Prostate gland (tissue), 2 donors: ENCODE results near the gene CDK10. TPM values are rescaled to one million over a fixed set of nuclear protein-coding genes. Genes with fewer than 3 reads are reported as not detected.
"Not testable (repeated sequence)": the region's sequence is repeated elsewhere in the genome, so short reads cannot be mapped to it uniquely, and the experiment has no call there.

Source experiments
- DNase-seq: peaks from one replicate; pipeline ENCODE4 v3.0.0-alpha.2; 2019; ENCODE audit warnings: low spot score
- H3K27ac ChIP-seq, 2 donors: fragments of 200-600 bp; sonication (generic); 2 replicates each; pipeline ENCODE4 v1.5.1; 2017 to 2019
- H3K27me3 ChIP-seq: fragments of 200-600 bp; sonication (generic); replicated peaks from 2 replicates; pipeline ENCODE4 v1.5.1; 2019; ENCODE audit not compliant: insufficient read depth
- H3K36me3 ChIP-seq, 2 donors: fragments of 200-600 bp; sonication (generic); 1 replicate in 1 of 2; 2 replicates in 1 of 2; pipeline versions ENCODE4 v1.5.1 to v1.8.1; 2017 to 2019
- H3K4me1 ChIP-seq: fragments of 200-600 bp; sonication (generic); replicated peaks from 2 replicates; pipeline ENCODE4 v1.5.1; 2019
- H3K4me3 ChIP-seq, 2 donors: fragments of 200-600 bp; sonication (generic); 2 replicates each; pipeline ENCODE4 v1.5.1; 2017 to 2019
- H3K9me3 ChIP-seq: fragments of 200-600 bp; sonication (generic); 2 replicates; pipeline ENCODE4 v1.5.1; 2017
- POLR2A ChIP-seq: fragments of 450-650 bp; IDR thresholded peaks from one replicate; pipeline ENCODE4 v1.6.1; 2016; ENCODE audit warnings: antibody characterized with exemption, mild to moderate bottlenecking
- POLR2AphosphoS5 ChIP-seq: sonication (generic); formaldehyde crosslinking; IDR thresholded peaks from one replicate; pipeline ENCODE4 v1.6.1; 2017; ENCODE audit warnings: antibody characterized with exemption
- WGBS: methylation state at CpG from one replicate; pipeline ENCODE4 v1.1.5; 2018; 5-methylcytosine and 5-hydroxymethylcytosine counted together
- intact Hi-C: fragments of 100-400 bp; cut with DNase I; formaldehyde crosslinking; loops from one replicate; pipeline ENCODE4 v1.14.2; 2022
- total RNA-seq, 2 donors: library from RNA; depleted of rRNA; stranded (reverse); fragments of >200 nt; gene quantifications; one replicate each; pipeline ENCODE4 v1.1.0, GENCODE V29; 2016
- TF ChIP-seq, protein P1 (sequence below), 4 experiments: fragments of 200-600 bp in 2 of 4; fragments of 450-650 bp in 2 of 4; sonication (generic) in 2 of 4; IDR thresholded peaks; 1 replicate in 3 of 4; 2 replicates in 1 of 4; pipeline ENCODE4 v1.5.1; 2016 to 2019; ENCODE audit warnings: antibody characterized with exemption in 4 of 4, mild to moderate bottlenecking in 2 of 4, moderate library complexity in 2 of 4

CDK10 gene
- total RNA-seq, 2 donors from 2014 or later, result 42.1 to 79.0 TPM

DNA sequence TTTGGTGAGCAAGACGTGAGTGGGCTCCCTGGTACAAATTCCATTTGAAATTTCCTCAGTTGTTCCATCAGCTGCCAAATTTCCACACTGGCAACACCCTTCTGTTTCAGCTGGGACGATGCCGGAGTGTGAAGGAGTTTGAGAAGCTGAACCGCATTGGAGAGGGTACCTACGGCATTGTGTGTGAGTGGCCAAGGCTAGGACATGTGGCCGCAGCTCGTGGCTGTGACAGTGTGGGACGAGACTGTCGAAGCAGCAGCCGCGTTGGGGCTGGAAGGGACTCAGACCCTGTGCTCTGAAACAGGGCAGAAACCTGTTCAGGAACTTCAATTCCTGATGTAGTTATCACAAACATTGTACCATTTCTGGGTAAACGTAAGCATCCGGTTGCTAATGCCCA is 2.7 kb downstream of the CDK10 start:
- intact Hi-C loops, result no loop called here
- no peak overlapping the region for H3K4me3 ChIP-seq
- WGBS, result 90% methylated on average over 13 of the region's 13 CpGs
- no peak overlapping the region for H3K27ac ChIP-seq
- DNase-seq, result no peak
- H3K4me1 ChIP-seq, result no peaks in the 10 kb centered on the region
- TF ChIP-seq POLR2AphosphoS5, result no peak
- TF ChIP-seq, protein P1, sequence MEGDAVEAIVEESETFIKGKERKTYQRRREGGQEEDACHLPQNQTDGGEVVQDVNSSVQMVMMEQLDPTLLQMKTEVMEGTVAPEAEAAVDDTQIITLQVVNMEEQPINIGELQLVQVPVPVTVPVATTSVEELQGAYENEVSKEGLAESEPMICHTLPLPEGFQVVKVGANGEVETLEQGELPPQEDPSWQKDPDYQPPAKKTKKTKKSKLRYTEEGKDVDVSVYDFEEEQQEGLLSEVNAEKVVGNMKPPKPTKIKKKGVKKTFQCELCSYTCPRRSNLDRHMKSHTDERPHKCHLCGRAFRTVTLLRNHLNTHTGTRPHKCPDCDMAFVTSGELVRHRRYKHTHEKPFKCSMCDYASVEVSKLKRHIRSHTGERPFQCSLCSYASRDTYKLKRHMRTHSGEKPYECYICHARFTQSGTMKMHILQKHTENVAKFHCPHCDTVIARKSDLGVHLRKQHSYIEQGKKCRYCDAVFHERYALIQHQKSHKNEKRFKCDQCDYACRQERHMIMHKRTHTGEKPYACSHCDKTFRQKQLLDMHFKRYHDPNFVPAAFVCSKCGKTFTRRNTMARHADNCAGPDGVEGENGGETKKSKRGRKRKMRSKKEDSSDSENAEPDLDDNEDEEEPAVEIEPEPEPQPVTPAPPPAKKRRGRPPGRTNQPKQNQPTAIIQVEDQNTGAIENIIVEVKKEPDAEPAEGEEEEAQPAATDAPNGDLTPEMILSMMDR (IDR thresholded peaks at IDR 0.05), result no peak
- no peak for TF ChIP-seq POLR2A
- peaks cover 0 to 5% of the 10 kb centered on the region in 2 donors for H3K36me3 ChIP-seq
- H3K9me3 ChIP-seq, result no peaks in the 10 kb centered on the region
- H3K27me3 ChIP-seq, result no peaks in the 10 kb centered on the region

DNA sequence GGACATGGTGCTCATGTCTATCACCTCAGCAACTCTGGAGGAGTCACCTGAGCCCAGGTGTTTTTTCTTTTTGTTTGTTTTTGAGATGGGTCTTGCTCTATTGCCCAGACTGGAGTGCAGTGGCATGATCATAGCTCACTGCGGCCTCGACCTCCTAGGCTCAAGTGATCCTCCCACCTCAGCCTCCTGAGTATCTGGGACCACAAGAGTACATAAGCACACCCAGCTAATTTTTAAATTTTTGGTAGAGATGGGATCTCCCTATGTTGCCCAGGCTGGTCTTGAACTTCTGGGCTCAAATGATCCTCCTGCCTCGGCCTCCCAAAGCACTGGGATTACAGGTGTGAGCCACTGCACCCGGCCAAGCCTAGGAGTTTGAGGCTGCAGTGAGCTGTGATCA is 3.1 kb downstream of the CDK10 start:
- H3K36me3 ChIP-seq, H3K9me3 ChIP-seq, DNase-seq, H3K27me3 ChIP-seq, H3K4me3 ChIP-seq, H3K4me1 ChIP-seq, H3K27ac ChIP-seq, intact Hi-C loops: not testable (repeated sequence)
- WGBS, result 98% methylated on average over 4 of the region's 4 CpGs

DNA sequence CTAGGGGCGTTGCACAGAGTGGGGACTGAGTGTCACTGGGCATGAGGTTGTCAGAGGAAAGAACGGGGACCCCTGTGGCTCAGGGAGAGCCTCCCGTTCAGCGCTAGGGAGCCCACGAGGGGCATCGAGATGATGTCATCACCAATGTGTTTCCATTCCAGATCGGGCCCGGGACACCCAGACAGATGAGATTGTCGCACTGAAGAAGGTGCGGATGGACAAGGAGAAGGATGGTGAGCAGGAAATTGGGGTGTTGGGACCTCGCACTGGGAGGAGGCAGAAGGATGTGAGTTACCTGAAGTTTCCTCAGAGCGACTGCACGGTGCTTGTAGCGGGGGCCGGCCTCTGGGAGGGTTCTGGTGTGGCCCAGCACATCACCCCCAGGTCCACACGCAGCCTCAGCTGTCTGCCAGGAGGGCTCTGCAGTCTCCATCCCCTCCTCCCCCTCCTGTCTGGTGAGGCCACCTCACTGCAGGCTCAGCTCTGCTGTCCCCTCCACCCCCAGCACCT is 4.0 kb downstream of the CDK10 start:
- Histone ChIP-seq H3K36me3 (peaks cover 0 to 5% of the 10 kb centered on the region in 2 donors), H3K9me3 (no peaks in the 10 kb centered on the region), H3K27ac (no peak overlapping the region), H3K4me3 (no peak overlapping the region), H3K4me1 (no peaks in the 10 kb centered on the region), H3K27me3 (no peaks in the 10 kb centered on the region)
- intact Hi-C loops, result no loop called here
- TF ChIP-seq, protein P1 (IDR thresholded peaks at IDR 0.05), result no peak
- TF ChIP-seq POLR2AphosphoS5, result no peak
- no peak for TF ChIP-seq POLR2A
- no peak for DNase-seq
- WGBS, result 90% methylated on average over 16 of the region's 16 CpGs

DNA sequence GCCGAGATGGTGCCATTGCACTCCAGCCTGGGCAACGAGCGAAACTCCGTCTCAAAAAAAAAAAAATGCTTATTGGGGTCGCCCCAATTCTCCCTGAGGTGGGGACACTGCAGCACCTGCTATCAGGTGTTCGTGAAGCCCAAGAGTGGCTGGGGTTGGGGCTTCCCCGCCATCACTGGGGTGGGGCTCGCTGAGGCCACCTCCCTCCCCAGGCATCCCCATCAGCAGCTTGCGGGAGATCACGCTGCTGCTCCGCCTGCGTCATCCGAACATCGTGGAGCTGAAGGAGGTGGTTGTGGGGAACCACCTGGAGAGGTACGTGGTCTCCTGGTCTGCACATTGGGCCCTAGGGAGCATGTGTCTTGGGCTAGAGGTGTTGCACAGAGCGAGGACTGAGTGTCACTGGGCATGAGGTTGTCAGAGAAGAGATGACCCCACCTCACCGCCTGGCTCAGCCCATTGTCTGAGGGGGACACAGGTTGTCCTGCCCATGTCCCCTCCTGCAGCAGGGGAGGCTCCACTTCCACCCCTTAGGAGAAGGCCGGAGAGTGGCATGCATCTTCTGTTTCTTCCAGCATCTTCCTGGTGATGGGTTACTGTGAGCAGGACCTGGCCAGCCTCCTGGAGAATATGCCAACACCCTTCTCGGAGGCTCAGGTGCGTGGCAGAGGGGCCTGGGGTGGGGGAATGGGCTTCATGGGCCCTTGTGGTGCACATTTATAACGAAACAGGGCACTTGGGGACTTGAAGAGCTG is 4.9 kb downstream of the CDK10 start:
- intact Hi-C loops, result no loop called here
- whole genome bisulfite sequencing, result 95% methylated on average over 21 of the region's 21 CpGs
- H3K36me3 ChIP-seq, result peaks cover 0 to 5% of the 10 kb centered on the region in 2 donors
- no peak overlapping the region for H3K27ac ChIP-seq
- no peaks in the 10 kb centered on the region for H3K9me3 ChIP-seq
- no peak overlapping the region for H3K4me3 ChIP-seq
- no peak for TF ChIP-seq POLR2A
- TF ChIP-seq, protein P1 (IDR thresholded peaks at IDR 0.05), result no peak
- TF ChIP-seq POLR2AphosphoS5, result no peak
- DNase-seq, result no peak
- H3K4me1 ChIP-seq, result no peaks in the 10 kb centered on the region
- H3K27me3 ChIP-seq, result no peaks in the 10 kb centered on the region

DNA sequence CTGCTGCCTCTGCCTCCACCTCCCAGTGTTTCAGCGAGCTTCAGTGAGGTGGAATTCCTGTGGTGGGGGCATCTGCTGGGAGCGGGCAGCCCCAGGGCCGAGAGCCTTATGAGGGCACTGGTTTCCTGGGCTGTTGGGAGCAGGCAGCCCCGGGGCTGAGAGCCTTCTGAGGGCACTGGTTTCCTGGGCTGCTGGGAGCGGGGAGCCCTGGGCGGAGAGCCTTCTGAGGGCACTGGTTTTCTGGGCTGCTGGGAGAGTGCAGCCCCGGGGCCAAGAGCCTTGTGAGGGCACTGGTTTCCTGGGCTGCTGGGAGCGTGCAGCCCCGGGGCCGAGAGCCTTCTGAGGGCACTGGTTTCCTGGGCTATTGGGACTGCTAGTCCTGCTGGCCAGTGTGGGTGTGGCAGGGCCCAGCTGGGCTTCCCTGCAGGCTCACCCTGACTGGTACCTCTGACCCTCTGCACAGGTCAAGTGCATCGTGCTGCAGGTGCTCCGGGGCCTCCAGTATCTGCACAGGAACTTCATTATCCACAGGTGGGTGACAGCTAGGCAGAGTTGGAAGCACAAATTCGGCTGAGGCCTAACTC is 5.6 kb downstream of the CDK10 start:
- H3K27me3 ChIP-seq, result no peaks in the 10 kb centered on the region
- 94% methylated on average over 6 of the region's 13 CpGs for WGBS
- peaks cover 0 to 5% of the 10 kb centered on the region in 2 donors for H3K36me3 ChIP-seq
- no peak overlapping the region for H3K27ac ChIP-seq
- no peaks in the 10 kb centered on the region for H3K4me1 ChIP-seq
- H3K4me3 ChIP-seq, result no peak overlapping the region
- no peak for DNase-seq
- TF ChIP-seq POLR2AphosphoS5 (no peak), POLR2A (no peak)
- TF ChIP-seq, protein P1 (IDR thresholded peaks at IDR 0.05), result no peak
- no peaks in the 10 kb centered on the region for H3K9me3 ChIP-seq
- intact Hi-C loops, result no loop called here
